Lower lobe of right lung (tissue), 2 donors: ENCODE results near the gene FAM110A. TPM values are rescaled to one million over a fixed set of nuclear protein-coding genes. Genes with fewer than 3 reads are reported as not detected.

Experiments used
- ATAC-seq, 2 donors: fragments of 200-7000 bp; cut with Tn5 transposase; one replicate each; pipeline ENCODE4 v1.9.1; 2020 to 2022; ENCODE audit warnings: mild to moderate bottlenecking in 2 of 2, moderate library complexity in 2 of 2
- DNase-seq: peaks from one replicate; pipeline ENCODE4 v3.0.0-alpha.2; 2020
- H3K27ac ChIP-seq: fragments of 200-600 bp; one replicate; pipeline ENCODE4 v1.8.0; 2022
- H3K27me3 ChIP-seq: fragments of 200-600 bp; one replicate; pipeline ENCODE4 v1.8.0; 2022; ENCODE audit warnings: low read depth
- H3K36me3 ChIP-seq: fragments of 200-600 bp; one replicate; pipeline ENCODE4 v1.8.0; 2022; ENCODE audit warnings: mild to moderate bottlenecking
- H3K4me1 ChIP-seq: fragments of 200-600 bp; one replicate; pipeline ENCODE4 v1.8.0; 2022
- H3K4me3 ChIP-seq: fragments of 200-600 bp; one replicate; pipeline ENCODE4 v1.8.0; 2022; ENCODE audit warnings: mild to moderate bottlenecking
- H3K9me3 ChIP-seq: fragments of 200-600 bp; one replicate; pipeline ENCODE4 v1.8.0; 2022
- CTCF ChIP-seq: fragments of 200-600 bp; IDR thresholded peaks from one replicate; pipeline ENCODE4 v1.8.0; 2022; ENCODE audit warnings: antibody characterized with exemption, mild to moderate bottlenecking
- intact Hi-C: fragments of 100-400 bp; cut with DNase I; formaldehyde crosslinking; loops from one replicate; pipeline ENCODE4 v1.11.0; 2022
- total RNA-seq: library from RNA; stranded (reverse); fragmentation: NEBNext Ultra II Directional; extraction: Animal tissue kit (Norgen Biotek cat#: 25700); gene quantifications from one replicate; pipeline ENCODE4 v1.2.1, GENCODE V29; 2021
- donor health status: DM: no; HTN: yes; CAD: no; lungs with severe emphysema.

The FAM110A gene
- total RNA-seq, 1 donor from 2014 or later = 21.4 TPM

GRCh38 chr20:815914-816606 is 17.5 kb upstream of the FAM110A start:
- Histone ChIP-seq H3K4me1 (no peaks in the 10 kb centered on the region), H3K27me3 (peaks cover under 1% of the 10 kb centered on the region), H3K9me3 (no peaks in the 10 kb centered on the region), H3K27ac (no peak overlapping the region), H3K36me3 (no peaks in the 10 kb centered on the region), H3K4me3 (no peak overlapping the region)
- DNase-seq (peak; percentile 68), ATAC-seq (peak; percentile 62 to 68)
- intact Hi-C loops = loop anchor here (5.0 kb wide), 1 partner anchor 141 kb away; no protein-coding TSS in a partner anchor
- TF ChIP-seq CTCF = peak; percentile 96

GRCh38 chr20:818001-818664 is 15.4 kb upstream of the FAM110A start:
- peak in 1 of 2 donors; percentile 7 for ATAC-seq
- Histone ChIP-seq H3K27ac (no peak overlapping the region), H3K4me3 (no peak overlapping the region), H3K27me3 (no peaks in the 10 kb centered on the region), H3K4me1 (no peaks in the 10 kb centered on the region), H3K9me3 (no peaks in the 10 kb centered on the region), H3K36me3 (no peaks in the 10 kb centered on the region)
- intact Hi-C loops = loop anchor here (5.0 kb wide), 1 partner anchor 139 kb away; no protein-coding TSS in a partner anchor
- DNase-seq = no peak
- no peak for TF ChIP-seq CTCF

GRCh38 chr20:819680-820322 is 13.7 kb upstream of the FAM110A start:
- H3K4me3 ChIP-seq = no peak overlapping the region
- no peaks in the 10 kb centered on the region for H3K36me3 ChIP-seq
- no peaks in the 10 kb centered on the region for H3K9me3 ChIP-seq
- no peaks in the 10 kb centered on the region for H3K4me1 ChIP-seq
- TF ChIP-seq CTCF = no peak
- H3K27ac ChIP-seq = no peak overlapping the region
- intact Hi-C loops = loop anchor here (5.0 kb wide), 1 partner anchor 138 kb away; no protein-coding TSS in a partner anchor
- H3K27me3 ChIP-seq = no peaks in the 10 kb centered on the region
- DNase-seq = no peak
- no peak for ATAC-seq

GRCh38 chr20:820323-820953 is 13.1 kb upstream of the FAM110A start:
- ATAC-seq = no peak
- no peak for DNase-seq
- H3K4me3 ChIP-seq = no peak overlapping the region
- no peak overlapping the region for H3K27ac ChIP-seq
- H3K4me1 ChIP-seq = no peaks in the 10 kb centered on the region
- no peaks in the 10 kb centered on the region for H3K36me3 ChIP-seq
- no peak for TF ChIP-seq CTCF
- H3K9me3 ChIP-seq = no peaks in the 10 kb centered on the region
- intact Hi-C loops = no loop called here
- no peaks in the 10 kb centered on the region for H3K27me3 ChIP-seq

- no peak overlapping the region for H3K27ac ChIP-seq
- intact Hi-C loops = no loop called here
These were observed 12.3 kb upstream of the FAM110A start for GRCh38 chr20:821046-821730.

More at GRCh38 chr20:821046-821730, 12.3 kb upstream of the FAM110A start:
- Histone ChIP-seq H3K4me1 (no peaks in the 10 kb centered on the region), H3K4me3 (no peak overlapping the region), H3K36me3 (no peaks in the 10 kb centered on the region), H3K27me3 (no peaks in the 10 kb centered on the region), H3K9me3 (no peaks in the 10 kb centered on the region)
- no peak for DNase-seq
- ATAC-seq = no peak
- TF ChIP-seq CTCF = no peak
